ENCODE measurements around the gene KLHDC7B. TPM values are rescaled to one million over a fixed set of nuclear protein-coding genes. Genes with fewer than 3 reads are reported as not detected.
A peak's percentile ranks its signal among the peaks of the same experiment; 100 is the strongest.

Gene KLHDC7B
- total RNA-seq, 1 donor from 2014 or later = not detected

- no peak overlapping the region for H3K9ac ChIP-seq (ENCODE audit: low read depth in 1 of 3, low read length in 3 of 3)
- H3K9me3 ChIP-seq (ENCODE audit: control insufficient read depth in 3 of 3, low read length in 3 of 3) = no peaks in the 10 kb centered on the region
- peaks cover 37 to 41% (median 38%) of the 10 kb centered on the region in 3 donors for H3K36me3 ChIP-seq (ENCODE audit: control insufficient read depth in 3 of 3, insufficient read depth in 3 of 3, low read length in 3 of 3)
These were observed 22.3 kb upstream of the KLHDC7B start for GRCh38 chr22:50523458-50523805.

GRCh38 chr22:50523806-50524675 is 21.7 kb upstream of the KLHDC7B start:
- Histone ChIP-seq H3K4me3 (ENCODE audit: low read length in 3 of 3) (peak overlapping the region; percentile 74 to 84 (median 83)), H3K9ac (ENCODE audit: low read depth in 1 of 3, low read length in 3 of 3) (peak overlapping the region in 2 of 3 donors; percentile 79 to 88), H3K36me3 (ENCODE audit: control insufficient read depth in 3 of 3, insufficient read depth in 3 of 3, low read length in 3 of 3) (peaks cover 31 to 35% (median 33%) of the 10 kb centered on the region in 3 donors), H3K27me3 (ENCODE audit: control insufficient read depth in 3 of 3, insufficient read depth in 3 of 3, low read length in 3 of 3) (peaks cover under 1 to 18% (median 2%) of the 10 kb centered on the region in 3 donors), H3K4me1 (ENCODE audit: control insufficient read depth in 3 of 3, insufficient read depth in 3 of 3, low read length in 3 of 3) (peaks cover 16 to 44% (median 30%) of the 10 kb centered on the region in 3 donors), H3K9me3 (ENCODE audit: control insufficient read depth in 3 of 3, low read length in 3 of 3) (no peaks in the 10 kb centered on the region), H3K27ac (ENCODE audit: low read depth, low read length) (no peak overlapping the region)

More at GRCh38 chr22:50523458-50523805, 22.3 kb upstream of the KLHDC7B start:
- Histone ChIP-seq H3K4me3 (ENCODE audit: low read length in 3 of 3) (no peak overlapping the region), H3K4me1 (ENCODE audit: control insufficient read depth in 3 of 3, insufficient read depth in 3 of 3, low read length in 3 of 3) (peaks cover 16 to 38% (median 25%) of the 10 kb centered on the region in 3 donors), H3K27me3 (ENCODE audit: control insufficient read depth in 3 of 3, insufficient read depth in 3 of 3, low read length in 3 of 3) (peaks cover 0 to 12% (median 0%) of the 10 kb centered on the region in 3 donors), H3K27ac (ENCODE audit: low read depth, low read length) (no peak overlapping the region)

- Histone ChIP-seq H3K36me3 (ENCODE audit: control insufficient read depth in 3 of 3, insufficient read depth in 3 of 3, low read length in 3 of 3) (peaks cover 30 to 31% (median 30%) of the 10 kb centered on the region in 3 donors), H3K27ac (ENCODE audit: low read depth, low read length) (peak overlapping the region; percentile 79), H3K27me3 (ENCODE audit: control insufficient read depth in 3 of 3, insufficient read depth in 3 of 3, low read length in 3 of 3) (peaks cover 7 to 25% (median 9%) of the 10 kb centered on the region in 3 donors), H3K9me3 (ENCODE audit: control insufficient read depth in 3 of 3, low read length in 3 of 3) (no peaks in the 10 kb centered on the region), H3K4me3 (ENCODE audit: low read length in 3 of 3) (peak overlapping the region; percentile 74 to 84 (median 83)), H3K9ac (ENCODE audit: low read depth in 1 of 3, low read length in 3 of 3) (peak overlapping the region; percentile 79 to 88 (median 85)), H3K4me1 (ENCODE audit: control insufficient read depth in 3 of 3, insufficient read depth in 3 of 3, low read length in 3 of 3) (peaks cover 16 to 48% (median 35%) of the 10 kb centered on the region in 3 donors)
These were observed 21.0 kb upstream of the KLHDC7B start for GRCh38 chr22:50524676-50525103.

- Histone ChIP-seq H3K4me3 (ENCODE audit: low read length in 3 of 3) (peak within 1 kb of the TSS; percentile 74 to 84 (median 83)), H3K27me3 (ENCODE audit: control insufficient read depth in 3 of 3, insufficient read depth in 3 of 3, low read length in 3 of 3) (peaks cover 9 to 30% (median 13%) of the 10 kb centered on the region in 3 donors), H3K9me3 (ENCODE audit: control insufficient read depth in 3 of 3, low read length in 3 of 3) (no peaks in the 10 kb centered on the region), H3K27ac (ENCODE audit: low read depth, low read length) (peak within 1 kb of the TSS; percentile 79), H3K36me3 (ENCODE audit: control insufficient read depth in 3 of 3, insufficient read depth in 3 of 3, low read length in 3 of 3) (peaks cover 30 to 31% (median 30%) of the 10 kb centered on the region in 3 donors), H3K9ac (ENCODE audit: low read depth in 1 of 3, low read length in 3 of 3) (peak within 1 kb of the TSS; percentile 79 to 88 (median 85)), H3K4me1 (ENCODE audit: control insufficient read depth in 3 of 3, insufficient read depth in 3 of 3, low read length in 3 of 3) (peaks cover 16 to 50% (median 36%) of the 10 kb centered on the region in 3 donors)
These were observed 20.4 kb upstream of the KLHDC7B start, which contains the start of gene SCO2 for GRCh38 chr22:50525104-50525857. SCO2 (minus strand) TSS chr22:50525598; CDS start chr22:50524411, 1,187 bp downstream.

- H3K36me3 ChIP-seq (ENCODE audit: control insufficient read depth in 3 of 3, insufficient read depth in 3 of 3, low read length in 3 of 3) = peaks cover 29 to 31% (median 30%) of the 10 kb centered on the region in 3 donors
These were observed 19.9 kb upstream of the KLHDC7B start for GRCh38 chr22:50525858-50526107.

GRCh38 chr22:50526108-50526833 is 19.4 kb upstream of the KLHDC7B start:
- Histone ChIP-seq H3K9ac (ENCODE audit: low read depth in 1 of 3, low read length in 3 of 3) (peak overlapping the region; percentile 57 to 88 (median 65)), H3K4me1 (ENCODE audit: control insufficient read depth in 3 of 3, insufficient read depth in 3 of 3, low read length in 3 of 3) (peaks cover 21 to 59% (median 41%) of the 10 kb centered on the region in 3 donors), H3K36me3 (ENCODE audit: control insufficient read depth in 3 of 3, insufficient read depth in 3 of 3, low read length in 3 of 3) (peaks cover 24 to 28% (median 26%) of the 10 kb centered on the region in 3 donors), H3K4me3 (ENCODE audit: low read length in 3 of 3) (peak overlapping the region; percentile 48 to 84 (median 83)), H3K9me3 (ENCODE audit: control insufficient read depth in 3 of 3, low read length in 3 of 3) (no peaks in the 10 kb centered on the region), H3K27ac (ENCODE audit: low read depth, low read length) (peak overlapping the region; percentile 79), H3K27me3 (ENCODE audit: control insufficient read depth in 3 of 3, insufficient read depth in 3 of 3, low read length in 3 of 3) (peaks cover 17 to 40% (median 22%) of the 10 kb centered on the region in 3 donors)

More at GRCh38 chr22:50525858-50526107, 19.9 kb upstream of the KLHDC7B start:
- H3K9ac ChIP-seq (ENCODE audit: low read depth in 1 of 3, low read length in 3 of 3) = peak overlapping the region; percentile 65 to 88 (median 79)
- peaks cover 13 to 35% (median 17%) of the 10 kb centered on the region in 3 donors for H3K27me3 ChIP-seq (ENCODE audit: control insufficient read depth in 3 of 3, insufficient read depth in 3 of 3, low read length in 3 of 3)
- peaks cover 16 to 55% (median 38%) of the 10 kb centered on the region in 3 donors for H3K4me1 ChIP-seq (ENCODE audit: control insufficient read depth in 3 of 3, insufficient read depth in 3 of 3, low read length in 3 of 3)
- H3K9me3 ChIP-seq (ENCODE audit: control insufficient read depth in 3 of 3, low read length in 3 of 3) = no peaks in the 10 kb centered on the region
- H3K27ac ChIP-seq (ENCODE audit: low read depth, low read length) = peak overlapping the region; percentile 79
- H3K4me3 ChIP-seq (ENCODE audit: low read length in 3 of 3) = peak overlapping the region; percentile 74 to 84 (median 83)

- Histone ChIP-seq H3K4me1 (ENCODE audit: control insufficient read depth in 3 of 3, insufficient read depth in 3 of 3, low read length in 3 of 3) (peaks cover 21 to 63% (median 43%) of the 10 kb centered on the region in 3 donors), H3K27me3 (ENCODE audit: control insufficient read depth in 3 of 3, insufficient read depth in 3 of 3, low read length in 3 of 3) (peaks cover 23 to 47% (median 28%) of the 10 kb centered on the region in 3 donors), H3K36me3 (ENCODE audit: control insufficient read depth in 3 of 3, insufficient read depth in 3 of 3, low read length in 3 of 3) (peaks cover 18 to 21% (median 20%) of the 10 kb centered on the region in 3 donors), H3K9ac (ENCODE audit: low read depth in 1 of 3, low read length in 3 of 3) (peak overlapping the region; percentile 57 to 88 (median 65)), H3K9me3 (ENCODE audit: control insufficient read depth in 3 of 3, low read length in 3 of 3) (no peaks in the 10 kb centered on the region), H3K27ac (ENCODE audit: low read depth, low read length) (peak overlapping the region; percentile 79), H3K4me3 (ENCODE audit: low read length in 3 of 3) (peak overlapping the region; percentile 48 to 84 (median 83))
These were observed 18.6 kb upstream of the KLHDC7B start for GRCh38 chr22:50526834-50527801.

- no peak overlapping the region for H3K9ac ChIP-seq (ENCODE audit: low read depth in 1 of 3, low read length in 3 of 3)
- H3K4me1 ChIP-seq (ENCODE audit: control insufficient read depth in 3 of 3, insufficient read depth in 3 of 3, low read length in 3 of 3) = peaks cover 21 to 66% (median 48%) of the 10 kb centered on the region in 3 donors
- no peak overlapping the region for H3K4me3 ChIP-seq (ENCODE audit: low read length in 3 of 3)
- H3K27ac ChIP-seq (ENCODE audit: low read depth, low read length) = peak overlapping the region; percentile 93
- peaks cover 9 to 13% (median 12%) of the 10 kb centered on the region in 3 donors for H3K36me3 ChIP-seq (ENCODE audit: control insufficient read depth in 3 of 3, insufficient read depth in 3 of 3, low read length in 3 of 3)
- peaks cover 30 to 52% (median 34%) of the 10 kb centered on the region in 3 donors for H3K27me3 ChIP-seq (ENCODE audit: control insufficient read depth in 3 of 3, insufficient read depth in 3 of 3, low read length in 3 of 3)
- H3K9me3 ChIP-seq (ENCODE audit: control insufficient read depth in 3 of 3, low read length in 3 of 3) = no peaks in the 10 kb centered on the region
These were observed 17.6 kb upstream of the KLHDC7B start for GRCh38 chr22:50527921-50528681.

All from skeletal muscle tissue (tissue), 4 donors.